ENCODE measurements around the gene H3-3A.

H3-3A gene

DNA sequence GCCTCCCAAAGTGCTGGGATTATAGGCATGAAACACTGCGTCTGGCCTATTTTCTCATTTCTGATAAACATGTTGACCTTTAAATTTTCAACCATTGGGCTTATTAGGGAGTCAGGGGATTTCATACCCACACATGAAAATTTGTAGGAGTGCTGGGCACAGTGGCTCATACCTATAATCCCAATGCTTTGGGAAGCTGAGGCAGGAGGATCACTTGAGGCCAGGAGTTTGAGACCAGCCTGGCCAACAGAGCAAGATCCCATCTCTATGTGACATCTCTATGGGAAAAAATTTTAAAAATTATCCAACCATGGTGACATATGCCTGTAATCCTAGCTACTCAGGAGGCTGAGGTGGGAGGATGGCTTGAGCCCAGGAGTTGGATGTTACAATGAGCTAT lies 10.5 kb upstream of the H3-3A start:
- in situ Hi-C loops (cut with MboI; ENCODE audit: low sequenced_read_pairs) = no loop called here

DNA sequence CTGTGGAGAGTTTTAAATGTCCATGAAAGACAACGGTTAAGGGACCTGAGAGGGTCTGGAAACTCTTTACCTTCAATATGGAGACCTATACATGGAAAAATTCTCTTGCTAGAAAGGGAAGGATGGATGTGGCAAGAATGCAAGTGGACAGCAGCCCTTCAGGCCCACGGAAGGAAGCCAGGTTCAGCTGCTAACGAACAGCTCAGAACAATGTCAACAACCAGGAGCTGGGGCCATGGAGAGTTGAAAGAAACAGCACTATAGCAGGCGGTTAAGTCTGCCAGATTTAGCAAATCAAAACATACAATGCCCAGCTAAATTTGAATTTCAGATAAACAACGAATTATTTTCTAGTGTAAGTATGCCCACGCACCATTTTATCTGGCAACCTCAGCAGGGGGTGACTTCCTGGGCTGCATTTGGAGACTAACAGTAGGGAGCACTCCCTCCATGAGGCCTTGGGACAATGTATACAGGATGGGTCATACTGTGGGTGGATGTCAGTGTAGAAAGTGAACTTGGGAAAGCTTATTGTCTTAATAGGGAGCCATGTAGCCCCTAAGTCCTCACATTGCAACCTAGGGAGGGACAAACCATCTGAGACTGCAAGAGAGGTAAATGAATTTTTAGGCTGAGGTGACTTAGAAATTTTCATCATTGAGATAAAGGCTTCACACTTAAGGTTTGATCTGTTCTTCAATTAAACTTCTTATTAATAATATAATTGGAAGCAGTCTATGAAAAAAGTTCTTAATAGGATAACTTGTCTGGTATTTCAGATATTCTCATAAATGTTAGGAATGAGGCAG lies 7.8 kb upstream of the H3-3A start:
- in situ Hi-C loops (cut with MboI; ENCODE audit: low sequenced_read_pairs) = no loop called here

DNA sequence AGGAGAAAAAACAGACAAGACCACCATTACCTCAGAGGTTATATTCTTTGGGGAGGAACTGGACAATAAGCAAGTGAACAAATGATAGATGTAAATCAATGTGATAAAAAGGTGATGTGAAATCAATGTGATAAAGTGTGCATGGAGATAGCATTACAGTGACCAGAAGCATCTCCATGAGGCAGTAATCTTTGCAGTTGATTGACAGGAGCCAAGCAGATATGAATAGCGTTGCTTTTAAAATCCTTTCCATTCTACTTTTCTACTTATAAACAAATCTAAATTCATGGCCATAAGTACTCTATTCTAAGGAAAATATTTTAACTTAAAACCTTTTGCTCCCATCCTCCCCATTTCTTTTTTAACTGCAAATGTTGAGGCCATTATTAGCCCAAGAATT lies 2.8 kb upstream of the H3-3A start:
- in situ Hi-C loops (cut with MboI; ENCODE audit: low sequenced_read_pairs) = no loop called here

GRCh38 chr1:226060427-226060826 lies 2.1 kb upstream of the H3-3A start:
- in situ Hi-C loops (cut with MboI; ENCODE audit: low sequenced_read_pairs) = no loop called here

DNA sequence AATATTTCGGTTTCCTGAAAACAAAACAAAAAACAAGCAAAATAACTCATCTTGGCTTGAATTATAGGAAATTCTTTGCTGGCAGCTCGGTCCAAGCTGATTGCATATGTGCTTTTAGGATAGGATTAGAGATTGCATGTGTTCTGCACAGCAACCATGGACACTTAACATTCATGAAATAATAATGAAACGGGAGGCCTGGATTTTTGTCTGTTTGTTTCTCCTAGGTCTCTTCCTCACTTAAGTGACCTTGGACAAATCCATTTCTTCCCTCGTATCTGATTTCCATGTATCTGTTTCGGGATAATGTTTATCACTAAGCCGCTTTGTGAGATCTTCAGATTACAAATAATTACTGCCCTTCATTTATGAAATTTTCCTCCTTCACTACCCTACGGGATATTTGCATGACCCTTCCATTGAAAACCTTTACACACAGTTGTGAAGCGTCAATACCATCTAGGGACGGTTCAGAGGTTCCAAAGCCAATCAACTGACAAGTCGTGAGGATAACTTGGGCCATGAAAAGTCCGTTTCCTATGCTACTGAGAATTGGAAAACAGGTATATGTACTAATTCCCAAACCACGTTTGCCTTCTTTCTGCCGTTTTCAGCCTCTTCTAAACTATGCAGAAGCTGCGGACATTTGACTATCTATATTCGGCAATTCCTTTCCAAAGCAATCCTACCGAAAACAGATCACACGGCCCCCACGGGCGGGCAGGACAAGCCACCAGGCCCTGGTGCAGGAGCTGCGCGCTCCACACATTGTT lies 1.3 kb upstream of the H3-3A start:
- in situ Hi-C loops (cut with MboI; ENCODE audit: low sequenced_read_pairs) = no loop called here

- in situ Hi-C loops (cut with MboI; ENCODE audit: low sequenced_read_pairs) = no loop called here
Measured at GRCh38 chr1:226061841-226062557, 517 bp upstream of the H3-3A start.

DNA sequence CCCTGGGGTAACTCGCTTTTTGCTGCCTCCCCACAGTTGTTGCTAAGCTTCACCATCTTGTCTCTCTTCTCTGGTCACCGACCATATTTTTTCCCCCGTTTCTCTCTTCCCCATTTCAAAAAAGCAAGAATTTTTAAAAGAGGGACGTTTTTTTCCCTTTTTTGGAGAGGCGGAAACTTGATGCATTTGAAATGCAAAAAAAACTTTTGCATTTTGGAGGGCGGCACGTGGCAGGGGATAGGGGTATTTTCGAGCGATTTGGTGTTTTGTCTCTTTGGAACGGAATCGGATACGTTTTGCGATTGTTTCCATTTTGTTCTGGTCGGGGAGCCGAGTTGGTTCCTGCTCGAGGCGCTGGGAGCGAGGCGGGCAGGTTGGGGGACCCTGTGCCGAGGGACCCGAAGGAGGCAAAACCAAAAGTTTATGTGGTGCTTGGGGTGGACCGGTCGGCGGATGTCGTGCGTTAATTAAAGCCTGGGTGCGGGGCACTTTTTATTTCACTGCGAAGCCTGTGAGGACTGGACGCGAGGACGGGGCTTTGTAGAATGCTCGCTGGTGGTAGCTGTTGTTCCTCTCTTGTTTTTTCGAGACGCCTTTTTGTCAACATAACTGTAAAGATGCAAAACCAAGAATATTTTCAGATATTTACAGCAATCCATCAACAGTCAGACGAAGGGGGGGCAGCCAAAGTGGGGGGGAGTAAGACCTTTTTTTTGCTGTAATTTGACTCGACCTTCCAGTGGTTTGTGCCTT lies 884 bp downstream of the H3-3A start:
- in situ Hi-C loops (cut with MboI; ENCODE audit: low sequenced_read_pairs) = no loop called here

DNA sequence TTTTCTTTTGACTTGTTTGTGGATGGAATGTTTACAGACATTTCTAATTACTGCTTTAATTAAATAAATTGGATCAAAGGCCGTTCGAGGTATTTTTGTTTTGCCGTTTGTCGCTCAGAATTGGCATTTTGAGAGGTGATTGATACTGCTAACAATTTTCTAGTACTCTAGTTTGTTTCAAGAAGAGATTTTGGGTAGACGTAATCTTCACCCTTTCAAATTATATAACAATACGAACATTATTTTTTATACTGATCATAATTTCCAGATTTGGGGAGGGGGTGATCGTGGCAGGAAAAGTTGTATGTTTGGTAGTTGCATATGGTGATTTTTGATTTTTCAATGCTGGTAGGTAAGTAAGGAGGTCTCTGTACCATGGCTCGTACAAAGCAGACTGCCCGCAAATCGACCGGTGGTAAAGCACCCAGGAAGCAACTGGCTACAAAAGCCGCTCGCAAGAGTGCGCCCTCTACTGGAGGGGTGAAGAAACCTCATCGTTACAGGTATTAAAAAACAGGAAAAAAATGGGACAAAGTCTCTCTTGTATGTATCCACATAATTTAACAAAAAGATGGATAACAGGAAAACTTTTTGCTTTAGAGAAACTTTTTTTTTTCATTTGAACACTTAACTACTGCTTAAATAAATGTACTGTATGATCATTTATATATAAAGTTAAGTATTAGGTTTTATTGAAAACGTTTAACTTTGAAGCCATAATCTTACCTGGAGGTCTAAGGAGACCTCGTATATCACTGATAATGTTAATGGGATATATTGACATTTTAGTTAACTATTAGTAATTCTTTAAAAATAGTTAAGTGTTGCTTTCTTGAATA lies 1.7 kb downstream of the H3-3A start:
- in situ Hi-C loops (cut with MboI; ENCODE audit: low sequenced_read_pairs) = no loop called here

DNA sequence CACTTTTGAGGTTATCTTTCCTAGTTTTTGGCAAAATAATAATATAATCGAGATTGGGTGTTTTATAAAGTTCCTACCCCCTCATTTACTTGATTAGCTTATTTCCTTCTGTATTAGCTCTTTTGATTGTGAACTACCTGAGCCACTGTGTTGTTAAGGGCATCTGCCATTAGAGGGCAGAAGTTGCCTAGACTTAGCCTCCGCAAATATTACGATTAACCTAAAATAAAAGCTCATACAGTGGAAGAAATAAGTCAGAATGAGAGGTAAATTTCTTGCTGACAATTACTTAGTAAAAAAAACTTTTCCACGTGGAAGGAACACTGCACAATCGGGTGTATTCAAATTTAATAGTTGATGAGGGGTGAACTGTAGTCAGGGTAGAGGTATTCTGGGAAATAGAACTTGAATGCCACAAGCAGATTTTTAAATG lies 2.3 kb downstream of the H3-3A start:
- in situ Hi-C loops (cut with MboI; ENCODE audit: low sequenced_read_pairs) = no loop called here

DNA sequence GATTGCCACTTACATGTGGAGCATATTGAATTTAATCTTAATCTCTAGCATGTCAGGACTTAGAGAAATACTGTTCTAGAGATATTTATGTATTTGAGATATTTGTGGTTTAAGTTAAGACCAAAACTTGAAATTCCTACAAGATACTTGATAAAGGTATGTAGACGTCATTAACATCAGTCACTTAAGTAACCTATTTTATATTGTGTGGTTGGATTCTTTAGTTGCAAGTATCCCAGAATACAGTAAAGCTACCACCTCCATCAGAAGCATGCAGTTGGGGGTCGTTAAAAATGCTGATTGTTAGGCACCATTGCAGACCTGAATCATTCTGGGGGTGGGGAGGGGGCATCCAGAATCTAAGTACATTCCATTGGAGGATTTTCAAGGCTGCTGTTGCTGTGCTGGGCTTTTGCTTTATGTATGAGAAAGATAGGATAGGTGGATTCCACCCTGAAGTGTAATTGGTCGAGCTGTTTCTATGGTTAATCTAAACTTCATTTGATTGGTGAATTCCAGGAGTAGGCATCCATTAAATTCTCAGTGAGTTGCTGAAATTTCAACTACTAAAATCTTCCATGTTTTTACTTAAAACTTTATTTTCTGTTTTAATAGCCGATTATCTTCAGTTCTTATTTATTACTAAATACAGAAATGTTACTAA lies 4.0 kb downstream of the H3-3A start:
- in situ Hi-C loops (cut with MboI; ENCODE audit: low sequenced_read_pairs) = no loop called here

DNA sequence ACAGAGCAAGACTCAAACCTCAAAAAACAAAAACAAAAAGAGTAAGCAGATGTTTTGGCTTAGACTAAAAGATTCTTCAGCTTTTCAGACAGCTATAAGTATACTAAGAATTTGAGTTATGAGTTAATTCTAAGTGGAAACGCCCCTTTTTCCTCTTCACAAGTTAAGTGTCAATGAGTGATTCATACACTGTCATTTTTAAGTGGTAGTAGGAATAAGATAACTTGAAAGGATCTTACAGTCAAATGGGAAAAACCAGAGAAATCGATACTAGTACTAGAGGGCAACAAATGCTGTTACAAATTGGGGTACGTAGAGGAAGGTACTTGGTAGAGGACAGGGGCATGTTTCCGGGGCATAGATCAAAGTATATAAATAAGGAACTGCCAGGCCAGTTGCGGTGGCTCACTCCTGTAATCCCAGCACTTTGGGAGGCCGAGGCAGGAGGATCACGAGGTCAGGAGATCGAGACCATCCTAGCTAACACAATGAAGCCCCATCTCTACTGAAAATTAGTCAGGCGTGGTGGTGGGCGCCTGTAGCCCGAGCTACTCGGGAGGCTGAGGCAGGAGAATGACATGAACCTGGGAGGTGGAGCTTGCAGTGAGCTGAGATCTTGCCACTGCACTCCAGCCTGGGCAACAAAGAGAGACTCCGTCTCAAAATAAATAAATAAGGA lies 7.4 kb downstream of the H3-3A start:
- in situ Hi-C loops (cut with MboI; ENCODE audit: low sequenced_read_pairs) = no loop called here

DNA sequence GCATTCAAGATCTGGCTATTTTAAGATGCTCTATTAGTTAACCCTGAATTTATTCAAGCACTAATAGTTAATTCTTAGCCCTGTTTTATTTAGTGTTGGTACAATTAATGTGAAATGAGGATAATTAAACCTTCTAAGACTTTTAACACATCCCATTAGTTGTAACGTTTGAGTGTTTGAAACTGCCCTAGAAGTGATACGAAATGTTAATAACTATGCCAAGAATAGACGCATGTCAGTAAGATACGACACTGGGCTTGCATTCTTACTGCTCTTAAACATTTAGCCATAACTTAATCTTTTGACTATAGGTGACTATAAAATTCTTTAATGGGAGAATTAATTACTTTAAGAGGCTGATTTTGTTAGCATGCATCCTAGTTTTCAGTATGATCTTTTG lies 9.8 kb downstream of the H3-3A start:
- in situ Hi-C loops (cut with MboI; ENCODE audit: low sequenced_read_pairs) = no loop called here

DNA sequence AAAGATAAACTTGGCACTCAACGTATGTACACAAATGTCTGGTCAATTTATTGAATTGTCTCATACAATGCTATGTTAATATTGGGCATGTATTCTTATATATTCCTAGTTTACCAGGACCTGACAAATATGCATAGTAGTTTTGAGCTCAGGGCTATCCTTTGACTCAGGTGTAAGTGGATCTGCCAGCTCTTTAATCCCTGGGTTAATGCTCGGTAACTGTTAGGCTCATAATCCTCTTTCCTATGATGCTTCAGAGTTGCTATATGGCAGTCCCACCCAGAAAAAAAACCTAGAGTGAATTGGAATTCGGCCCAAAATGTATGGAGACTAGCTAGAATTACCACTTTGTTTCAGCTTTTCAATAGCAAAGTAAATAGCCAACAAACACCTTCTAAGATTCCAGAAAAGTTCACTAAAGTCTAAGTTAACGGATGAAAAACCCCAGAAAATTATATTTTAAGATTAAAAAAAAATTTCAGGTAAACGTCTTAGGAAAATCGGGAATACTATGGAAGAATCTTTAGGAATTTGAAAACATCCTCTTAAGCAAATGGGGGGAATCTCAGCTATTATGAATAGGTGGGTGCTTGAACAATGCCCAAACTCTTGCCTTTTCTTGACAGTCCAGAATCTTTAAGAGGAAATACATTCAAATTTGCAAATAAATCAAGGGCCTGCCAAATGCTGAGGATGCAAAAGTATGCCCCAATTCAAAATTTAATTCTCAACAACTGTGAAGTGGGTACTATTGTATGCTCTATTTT lies 10.9 kb downstream of the H3-3A start:
- in situ Hi-C loops (cut with MboI; ENCODE audit: low sequenced_read_pairs) = no loop called here

- in situ Hi-C loops (cut with MboI; ENCODE audit: low sequenced_read_pairs) = no loop called here
Measured at GRCh38 chr1:226074046-226074445, 11.5 kb downstream of the H3-3A start.

- in situ Hi-C loops (cut with MboI; ENCODE audit: low sequenced_read_pairs) = no loop called here
Measured at GRCh38 chr1:226076378-226076777, 13.9 kb downstream of the H3-3A start.

DNA sequence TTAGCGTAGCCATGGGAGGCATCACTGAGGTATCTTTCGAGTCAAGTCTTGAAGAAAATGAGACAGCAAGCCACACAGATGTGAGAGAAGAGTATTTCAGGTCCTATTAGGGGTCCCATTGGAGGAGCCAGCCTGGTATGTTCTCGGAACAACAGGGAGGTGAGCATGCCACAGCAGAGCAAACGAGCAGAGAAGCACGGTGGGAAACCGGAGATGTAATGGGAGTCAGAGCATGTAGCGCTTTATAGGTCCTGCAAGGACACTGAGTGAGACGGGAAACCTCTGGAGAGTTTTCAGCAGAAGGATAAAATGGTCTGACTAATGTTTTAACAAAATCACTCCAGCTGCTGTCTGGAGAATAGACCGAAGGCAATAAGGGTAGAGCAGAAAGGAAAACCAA lies 15.9 kb downstream of the H3-3A start:
- in situ Hi-C loops (cut with MboI; ENCODE audit: low sequenced_read_pairs) = no loop called here

GRCh38 chr1:226082587-226082917 lies 20.0 kb downstream of the H3-3A start:
- in situ Hi-C loops (cut with MboI; ENCODE audit: low sequenced_read_pairs) = no loop called here

- in situ Hi-C loops (cut with MboI; ENCODE audit: low sequenced_read_pairs) = no loop called here
Measured at GRCh38 chr1:226082959-226083301, 20.4 kb downstream of the H3-3A start.

Data from hTERT RPE-1 (cell line).